ENCODE measurements around the gene TRPT1.
"Not testable (repeated sequence)": the region's sequence is repeated elsewhere in the genome, so short reads cannot be mapped to it uniquely, and the experiment has no call there.

TRPT1 gene

GRCh38 chr11:64246871-64247728 lies 21.1 kb upstream of the TRPT1 start, which contains the start of gene PPP1R14B:
Gene PPP1R14B, minus strand, starts transcription at chr11:64246943. Its CDS starts 270 bp downstream, at chr11:64246673.
- peak; percentile 83 for TF ChIP-seq YY1 (IDR thresholded peaks at IDR 0.05; ENCODE audit: insufficient read depth, insufficient read length)
- no peak for TF ChIP-seq SUZ12 (IDR thresholded peaks at IDR 0.05; ENCODE audit: extremely low read depth, insufficient read depth, insufficient read length)
- no peak for TF ChIP-seq ZNF274 (IDR thresholded peaks at IDR 0.05; ENCODE audit: low read depth, low read length)
- Histone ChIP-seq H3K4me3 (ENCODE audit: insufficient read length, low read depth) (peak within 1 kb of the TSS; percentile 88), H3K27me3 (ENCODE audit: insufficient read depth, insufficient read length) (no peaks in the 10 kb centered on the region), H3K4me1 (ENCODE audit: insufficient read depth, insufficient read length) (peaks cover 46% of the 10 kb centered on the region), H3K9ac (ENCODE audit: insufficient read length, low read depth) (peak within 1 kb of the TSS; percentile 96), H3K9me3 (ENCODE audit: insufficient read depth, low read length) (no peaks in the 10 kb centered on the region), H3K36me3 (ENCODE audit: insufficient read depth, insufficient read length, low read length) (peaks cover 34% of the 10 kb centered on the region)
- DNase-seq (ENCODE audit: low read depth, low spot score), result no peak

- peak overlapping the region; percentile 96 for H3K9ac ChIP-seq (ENCODE audit: insufficient read length, low read depth)
- peaks cover 44% of the 10 kb centered on the region for H3K4me1 ChIP-seq (ENCODE audit: insufficient read depth, insufficient read length)
- not testable (repeated sequence) for H3K27me3 ChIP-seq (ENCODE audit: insufficient read depth, insufficient read length); DNase-seq (ENCODE audit: low read depth, low spot score); H3K9me3 ChIP-seq (ENCODE audit: insufficient read depth, low read length)
- H3K36me3 ChIP-seq (ENCODE audit: insufficient read depth, insufficient read length, low read length), result peaks cover 34% of the 10 kb centered on the region
- H3K4me3 ChIP-seq (ENCODE audit: insufficient read length, low read depth), result peak overlapping the region; percentile 88
Measured at GRCh38 chr11:64246621-64246870, 20.6 kb upstream of the TRPT1 start.

- Histone ChIP-seq H3K9me3 (ENCODE audit: insufficient read depth, low read length) (no peaks in the 10 kb centered on the region), H3K4me3 (ENCODE audit: insufficient read length, low read depth) (peak overlapping the region; percentile 88), H3K9ac (ENCODE audit: insufficient read length, low read depth) (peak overlapping the region; percentile 96), H3K4me1 (ENCODE audit: insufficient read depth, insufficient read length) (peaks cover 44% of the 10 kb centered on the region), H3K36me3 (ENCODE audit: insufficient read depth, insufficient read length, low read length) (peaks cover 34% of the 10 kb centered on the region), H3K27me3 (ENCODE audit: insufficient read depth, insufficient read length) (no peaks in the 10 kb centered on the region)
- no peak for DNase-seq (ENCODE audit: low read depth, low spot score)
- TF ChIP-seq YY1 (IDR thresholded peaks at IDR 0.05; ENCODE audit: insufficient read depth, insufficient read length) (no peak), SUZ12 (IDR thresholded peaks at IDR 0.05; ENCODE audit: extremely low read depth, insufficient read depth, insufficient read length) (no peak), ZNF274 (IDR thresholded peaks at IDR 0.05; ENCODE audit: low read depth, low read length) (no peak)
Measured at GRCh38 chr11:64245797-64246620, 20.0 kb upstream of the TRPT1 start.

GRCh38 chr11:64245401-64245796 lies 19.4 kb upstream of the TRPT1 start:
- Histone ChIP-seq H3K27me3 (ENCODE audit: insufficient read depth, insufficient read length) (no peaks in the 10 kb centered on the region), H3K4me3 (ENCODE audit: insufficient read length, low read depth) (peak overlapping the region; percentile 88), H3K9ac (ENCODE audit: insufficient read length, low read depth) (peak overlapping the region; percentile 96), H3K4me1 (ENCODE audit: insufficient read depth, insufficient read length) (peaks cover 38% of the 10 kb centered on the region), H3K36me3 (ENCODE audit: insufficient read depth, insufficient read length, low read length) (peaks cover 34% of the 10 kb centered on the region), H3K9me3 (ENCODE audit: insufficient read depth, low read length) (no peaks in the 10 kb centered on the region)
- TF ChIP-seq SUZ12 (IDR thresholded peaks at IDR 0.05; ENCODE audit: extremely low read depth, insufficient read depth, insufficient read length) (no peak), YY1 (IDR thresholded peaks at IDR 0.05; ENCODE audit: insufficient read depth, insufficient read length) (no peak), ZNF274 (IDR thresholded peaks at IDR 0.05; ENCODE audit: low read depth, low read length) (no peak)
- DNase-seq (ENCODE audit: low read depth, low spot score), result no peak

- Histone ChIP-seq H3K4me3 (ENCODE audit: insufficient read length, low read depth) (peak overlapping the region; percentile 88), H3K9ac (ENCODE audit: insufficient read length, low read depth) (peak overlapping the region; percentile 65), H3K27me3 (ENCODE audit: insufficient read depth, insufficient read length) (no peaks in the 10 kb centered on the region), H3K4me1 (ENCODE audit: insufficient read depth, insufficient read length) (peaks cover 40% of the 10 kb centered on the region), H3K36me3 (ENCODE audit: insufficient read depth, insufficient read length, low read length) (peaks cover 34% of the 10 kb centered on the region), H3K9me3 (ENCODE audit: insufficient read depth, low read length) (no peaks in the 10 kb centered on the region)
- no peak for DNase-seq (ENCODE audit: low read depth, low spot score)
- TF ChIP-seq SUZ12 (IDR thresholded peaks at IDR 0.05; ENCODE audit: extremely low read depth, insufficient read depth, insufficient read length) (no peak), ZNF274 (IDR thresholded peaks at IDR 0.05; ENCODE audit: low read depth, low read length) (no peak), YY1 (IDR thresholded peaks at IDR 0.05; ENCODE audit: insufficient read depth, insufficient read length) (no peak)
Measured at GRCh38 chr11:64244966-64245365, 19.0 kb upstream of the TRPT1 start.

- H3K9me3 ChIP-seq (ENCODE audit: insufficient read depth, low read length), result no peaks in the 10 kb centered on the region
- H3K36me3 ChIP-seq (ENCODE audit: insufficient read depth, insufficient read length, low read length), result peaks cover 37% of the 10 kb centered on the region
- no peak overlapping the region for H3K4me3 ChIP-seq (ENCODE audit: insufficient read length, low read depth)
- no peak for TF ChIP-seq YY1 (IDR thresholded peaks at IDR 0.05; ENCODE audit: insufficient read depth, insufficient read length)
- no peak for DNase-seq (ENCODE audit: low read depth, low spot score)
- H3K4me1 ChIP-seq (ENCODE audit: insufficient read depth, insufficient read length), result peaks cover 38% of the 10 kb centered on the region
- H3K27me3 ChIP-seq (ENCODE audit: insufficient read depth, insufficient read length), result no peaks in the 10 kb centered on the region
- H3K9ac ChIP-seq (ENCODE audit: insufficient read length, low read depth), result peak overlapping the region; percentile 34
Measured at GRCh38 chr11:64244107-64244506, 18.1 kb upstream of the TRPT1 start.

GRCh38 chr11:64243236-64243854 lies 17.4 kb upstream of the TRPT1 start:
- Histone ChIP-seq H3K4me1 (ENCODE audit: insufficient read depth, insufficient read length) (peaks cover 31% of the 10 kb centered on the region), H3K4me3 (ENCODE audit: insufficient read length, low read depth) (no peak overlapping the region), H3K9ac (ENCODE audit: insufficient read length, low read depth) (peak overlapping the region; percentile 58), H3K9me3 (ENCODE audit: insufficient read depth, low read length) (no peaks in the 10 kb centered on the region), H3K36me3 (ENCODE audit: insufficient read depth, insufficient read length, low read length) (peaks cover 42% of the 10 kb centered on the region), H3K27me3 (ENCODE audit: insufficient read depth, insufficient read length) (no peaks in the 10 kb centered on the region)
- no peak for DNase-seq (ENCODE audit: low read depth, low spot score)
- TF ChIP-seq YY1 (IDR thresholded peaks at IDR 0.05; ENCODE audit: insufficient read depth, insufficient read length), result no peak
- no peak for TF ChIP-seq SUZ12 (IDR thresholded peaks at IDR 0.05; ENCODE audit: extremely low read depth, insufficient read depth, insufficient read length)
- TF ChIP-seq ZNF274 (IDR thresholded peaks at IDR 0.05; ENCODE audit: low read depth, low read length), result no peak

Data from NT2/D1 (cell line).